SK-N-SH (cell line): Measurements from ENCODE around the gene PSAT1.

Experiments
- CHD2 ChIP-seq: fragments of 150-350 bp; IDR thresholded peaks from 2 replicates; pipeline ENCODE4 v1.6.1; 2018; ENCODE audit warnings: low read length; ENCODE audit not compliant: partially characterized antibody
- CTCF ChIP-seq: fragments of 200-600 bp; sonication (generic); IDR thresholded peaks from 2 replicates; pipeline ENCODE4 v1.6.1; 2017; ENCODE audit warnings: antibody characterized with exemption, mild to moderate bottlenecking, moderate library complexity
- EP300 ChIP-seq, 2 experiments: IDR thresholded peaks; 2 replicates each; pipeline versions ENCODE4 v1.4.0 to v1.6.1; 2012; ENCODE audit warnings: borderline replicate concordance in 1 of 2, low read depth in 1 of 2, low read length in 1 of 2
- GATA2 ChIP-seq: sonication (generic); formaldehyde crosslinking; IDR thresholded peaks from 2 replicates; pipeline ENCODE4 v1.5.0; 2020; ENCODE audit warnings: mild to moderate bottlenecking, missing genetic modification reagents
- IRF3 ChIP-seq: fragments of 150-350 bp; IDR thresholded peaks from 2 replicates; pipeline ENCODE4 v1.6.1; 2016; ENCODE audit warnings: mild to moderate bottlenecking, low read depth, low read length
- PBX3 ChIP-seq: IDR thresholded peaks from 2 replicates; pipeline ENCODE4; 2012
- POLR2AphosphoS5 ChIP-seq: IDR thresholded peaks from 2 replicates; pipeline ENCODE4 v1.6.1; 2012; ENCODE audit warnings: low read depth, low read length
- RCOR1 ChIP-seq: fragments of 150-350 bp; IDR thresholded peaks from 2 replicates; pipeline ENCODE4 v1.6.1; 2017; ENCODE audit warnings: antibody characterized with exemption, low read length
- REST ChIP-seq: IDR thresholded peaks from 2 replicates; pipeline ENCODE4 v1.6.1; 2012; ENCODE audit warnings: mild to moderate bottlenecking, low read depth, low read length, moderate library complexity
- RFX5 ChIP-seq: IDR thresholded peaks from 2 replicates; pipeline ENCODE4 v1.6.1; 2012; ENCODE audit warnings: mild to moderate bottlenecking, improper control_type of control experiment, low read length
- USF2 ChIP-seq: fragments of 150-350 bp; IDR thresholded peaks from 2 replicates; pipeline ENCODE4 v1.6.1; 2017; ENCODE audit warnings: antibody characterized with exemption, low read length, low read depth, borderline replicate concordance
- ZBTB33 ChIP-seq: IDR thresholded peaks from 2 replicates; pipeline ENCODE4 v1.4.0; 2012; ENCODE audit warnings: low read depth, borderline replicate concordance

- no peak for TF ChIP-seq REST
- no peak for TF ChIP-seq CTCF
- no peak for TF ChIP-seq PBX3
- no peak for TF ChIP-seq RCOR1
- TF ChIP-seq POLR2AphosphoS5 = no peak
- TF ChIP-seq ZBTB33 = no peak
- TF ChIP-seq EP300 (IDR thresholded peaks at IDR 0.05; ENCODE audit: borderline replicate concordance in 1 of 2, low read depth in 1 of 2, low read length in 1 of 2) = no peak
- no peak for TF ChIP-seq CHD2
- no peak for TF ChIP-seq GATA2 (CRISPR knock-in tag)
- TF ChIP-seq RFX5 = no peak
- TF ChIP-seq IRF3 = no peak
- TF ChIP-seq USF2 = no peak
These were observed 2.4 kb upstream of the PSAT1 start for GRCh38 chr9:78294290-78295176.
